Astrocyte (in vitro differentiated cells and primary cell): ENCODE data around the gene ITM2C. TPM values are rescaled to one million over a fixed set of nuclear protein-coding genes. Genes with fewer than 3 reads are reported as not detected.

Experiments used
- DNase-seq: peaks from one replicate; pipeline ENCODE4 v3.0.0-alpha.2; 2010; ENCODE audit warnings: low read depth
- FAIRE-seq: peaks from 2 replicates; lab custom pipeline; 2011; peaks lifted over from hg19 to GRCh38; lab: Jason Lieb, UNC
- H2AFZ ChIP-seq: 2 replicates; pipeline ENCODE4 v1.6.0; 2012; ENCODE audit warnings: low read depth, low read length, inconsistent platforms
- H3K27ac ChIP-seq: 2 replicates; pipeline ENCODE4 v1.5.1; 2011; ENCODE audit warnings: low read depth, low read length, inconsistent platforms
- H3K27me3 ChIP-seq: 2 replicates; pipeline ENCODE4 v1.6.0; 2011; ENCODE audit warnings: low read length, inconsistent platforms; ENCODE audit not compliant: insufficient read depth
- H3K36me3 ChIP-seq: 2 replicates; pipeline ENCODE4 v1.5.1; 2011; ENCODE audit warnings: low read length, inconsistent platforms; ENCODE audit not compliant: insufficient read depth
- H3K4me1 ChIP-seq: 2 replicates; pipeline ENCODE4 v1.5.1; 2011; ENCODE audit warnings: low read length, inconsistent platforms; ENCODE audit not compliant: insufficient read depth
- H3K4me2 ChIP-seq: 2 replicates; pipeline ENCODE4 v1.6.0; 2012; ENCODE audit warnings: low read length, inconsistent platforms
- H3K4me3 ChIP-seq: 2 replicates; pipeline ENCODE4 v1.5.1; 2011; ENCODE audit warnings: low read depth, mild to moderate bottlenecking, low read length, inconsistent platforms; ENCODE audit not compliant: insufficient read depth
- H3K79me2 ChIP-seq: 2 replicates; pipeline ENCODE4 v1.6.0; 2012; ENCODE audit warnings: mild to moderate bottlenecking, low read length, inconsistent platforms; ENCODE audit not compliant: insufficient read depth
- H3K9ac ChIP-seq: 2 replicates; pipeline ENCODE4 v1.6.0; 2012; ENCODE audit warnings: mild to moderate bottlenecking, low read length, inconsistent platforms
- H3K9me3 ChIP-seq: 2 replicates; pipeline ENCODE4 v1.5.1; 2012; ENCODE audit warnings: low read depth, mild to moderate bottlenecking, low read length, inconsistent platforms; ENCODE audit not compliant: insufficient read depth
- H4K20me1 ChIP-seq: 2 replicates; pipeline ENCODE4 v1.6.0; 2012; ENCODE audit warnings: low read length, inconsistent platforms; ENCODE audit not compliant: insufficient read depth
- H3K27ac Mint-ChIP-seq: one replicate; pipeline ENCODE4 v1.8.0; 2021; ENCODE audit warnings: mild to moderate bottlenecking, mixed read lengths; ENCODE audit not compliant: unreplicated experiment
- H3K27me3 Mint-ChIP-seq: one replicate; pipeline ENCODE4 v1.8.0; 2021; ENCODE audit warnings: low read depth, mixed read lengths; ENCODE audit not compliant: unreplicated experiment
- H3K36me3 Mint-ChIP-seq: one replicate; pipeline ENCODE4 v1.8.0; 2021; ENCODE audit warnings: low read depth, mixed read lengths; ENCODE audit not compliant: unreplicated experiment
- H3K4me1 Mint-ChIP-seq: one replicate; pipeline ENCODE4 v1.8.0; 2021; ENCODE audit warnings: low read depth, mixed read lengths; ENCODE audit not compliant: unreplicated experiment
- H3K4me3 Mint-ChIP-seq: one replicate; pipeline ENCODE4 v1.8.0; 2021; ENCODE audit warnings: mild to moderate bottlenecking, moderate library complexity, mixed read lengths; ENCODE audit not compliant: unreplicated experiment
- H3K9me3 Mint-ChIP-seq: one replicate; pipeline ENCODE4 v1.8.0; 2021; ENCODE audit warnings: mild to moderate bottlenecking, mixed read lengths; ENCODE audit not compliant: unreplicated experiment
- CTCF ChIP-seq: IDR thresholded peaks from 2 replicates; pipeline ENCODE4 v1.5.1; 2011; ENCODE audit warnings: low read depth, mild to moderate bottlenecking, inconsistent platforms, low read length, moderate library complexity; ENCODE audit not compliant: insufficient read depth
- EZH2 ChIP-seq: IDR thresholded peaks from 2 replicates; pipeline ENCODE4 v1.6.1; 2012; ENCODE audit warnings: mild to moderate bottlenecking, low read length, inconsistent platforms; ENCODE audit not compliant: insufficient read depth
- total RNA-seq: library from RNA; stranded (reverse); gene quantifications from 2 replicates; pipeline ENCODE4 v1.2.1, GENCODE V29; 2021

Gene ITM2C
- total RNA-seq, 1 donor from 2014 or later, result 458 TPM

GRCh38 chr2:230821991-230822520 lies 42.7 kb upstream of the ITM2C start:
- peaks cover 12% of the 10 kb centered on the region for H3K27me3 Mint-ChIP-seq
- H3K4me1 Mint-ChIP-seq, result no peaks in the 10 kb centered on the region
- Histone ChIP-seq H2AFZ (no peak overlapping the region), H3K9me3 (no peaks in the 10 kb centered on the region), H3K27ac (no peak overlapping the region), H3K4me1 (no peaks in the 10 kb centered on the region), H4K20me1 (peaks cover 4% of the 10 kb centered on the region), H3K27me3 (peaks cover 3% of the 10 kb centered on the region), H3K4me2 (no peak overlapping the region), H3K9ac (no peak overlapping the region), H3K79me2 (no peaks in the 10 kb centered on the region), H3K4me3 (no peak overlapping the region), H3K36me3 (peaks cover 21% of the 10 kb centered on the region)
- no peak for TF ChIP-seq EZH2
- TF ChIP-seq CTCF, result no peak
- no peak overlapping the region for H3K27ac Mint-ChIP-seq
- no peak for FAIRE-seq
- no peak for DNase-seq
- no peak overlapping the region for H3K4me3 Mint-ChIP-seq
- peaks cover 14% of the 10 kb centered on the region for H3K36me3 Mint-ChIP-seq
- no peaks in the 10 kb centered on the region for H3K9me3 Mint-ChIP-seq

- H3K36me3 ChIP-seq, result peaks cover 12% of the 10 kb centered on the region
- DNase-seq, result no peak
- no peaks in the 10 kb centered on the region for H3K9me3 ChIP-seq
- FAIRE-seq, result no peak
- H3K36me3 Mint-ChIP-seq, result peaks cover 14% of the 10 kb centered on the region
- H3K4me3 Mint-ChIP-seq, result no peak overlapping the region
- no peak overlapping the region for H3K4me3 ChIP-seq
- peaks cover 9% of the 10 kb centered on the region for H3K27me3 ChIP-seq
- TF ChIP-seq EZH2, result no peak
- no peak for TF ChIP-seq CTCF
- H2AFZ ChIP-seq, result no peak overlapping the region
- no peaks in the 10 kb centered on the region for H3K4me1 ChIP-seq
- no peak overlapping the region for H3K4me2 ChIP-seq
- H4K20me1 ChIP-seq, result peaks cover 4% of the 10 kb centered on the region
- H3K27me3 Mint-ChIP-seq, result peaks cover 15% of the 10 kb centered on the region
- no peaks in the 10 kb centered on the region for H3K9me3 Mint-ChIP-seq
- no peak overlapping the region for H3K9ac ChIP-seq
- no peaks in the 10 kb centered on the region for H3K79me2 ChIP-seq
- no peaks in the 10 kb centered on the region for H3K4me1 Mint-ChIP-seq
- H3K27ac ChIP-seq, result no peak overlapping the region
- H3K27ac Mint-ChIP-seq, result no peak overlapping the region
These were observed 41.3 kb upstream of the ITM2C start for GRCh38 chr2:230823264-230823964.
